Muscle layer of duodenum (tissue), 2 donors: ENCODE measurements around the gene KLHL22.

Experiments
- H3K27ac ChIP-seq: one replicate; pipeline ENCODE4 v1.7.0; 2013; ENCODE audit warnings: mild to moderate bottlenecking, low read length
- H3K27me3 ChIP-seq: one replicate; pipeline ENCODE4 v1.7.0; 2013; ENCODE audit warnings: low read depth, mild to moderate bottlenecking, control low read depth, low read length
- H3K36me3 ChIP-seq, 2 donors: one replicate each; pipeline ENCODE4 v1.7.0; 2013; ENCODE audit warnings: low read length in 2 of 2, control low read depth in 1 of 2, mild to moderate bottlenecking in 1 of 2; ENCODE audit not compliant: insufficient read depth in 2 of 2, control insufficient read depth in 1 of 2
- H3K4me1 ChIP-seq, 2 donors: one replicate each; pipeline ENCODE4 v1.7.0; 2013; ENCODE audit warnings: low read length in 2 of 2, mild to moderate bottlenecking in 2 of 2, control low read depth in 1 of 2, moderate library complexity in 1 of 2; ENCODE audit not compliant: insufficient read depth in 2 of 2, control insufficient read depth in 1 of 2
- H3K4me3 ChIP-seq, 2 donors: one replicate each; pipeline ENCODE4 v1.7.0; 2013; ENCODE audit warnings: low read length in 2 of 2, low read depth in 1 of 2, mild to moderate bottlenecking in 1 of 2
- H3K9me3 ChIP-seq, 2 donors: one replicate each; pipeline ENCODE4 v1.7.0; 2013; ENCODE audit warnings: low read length in 2 of 2, control low read depth in 1 of 2, mild to moderate bottlenecking in 1 of 2; ENCODE audit not compliant: control insufficient read depth in 1 of 2
- donor health status: healthy.

KLHL22 gene

DNA sequence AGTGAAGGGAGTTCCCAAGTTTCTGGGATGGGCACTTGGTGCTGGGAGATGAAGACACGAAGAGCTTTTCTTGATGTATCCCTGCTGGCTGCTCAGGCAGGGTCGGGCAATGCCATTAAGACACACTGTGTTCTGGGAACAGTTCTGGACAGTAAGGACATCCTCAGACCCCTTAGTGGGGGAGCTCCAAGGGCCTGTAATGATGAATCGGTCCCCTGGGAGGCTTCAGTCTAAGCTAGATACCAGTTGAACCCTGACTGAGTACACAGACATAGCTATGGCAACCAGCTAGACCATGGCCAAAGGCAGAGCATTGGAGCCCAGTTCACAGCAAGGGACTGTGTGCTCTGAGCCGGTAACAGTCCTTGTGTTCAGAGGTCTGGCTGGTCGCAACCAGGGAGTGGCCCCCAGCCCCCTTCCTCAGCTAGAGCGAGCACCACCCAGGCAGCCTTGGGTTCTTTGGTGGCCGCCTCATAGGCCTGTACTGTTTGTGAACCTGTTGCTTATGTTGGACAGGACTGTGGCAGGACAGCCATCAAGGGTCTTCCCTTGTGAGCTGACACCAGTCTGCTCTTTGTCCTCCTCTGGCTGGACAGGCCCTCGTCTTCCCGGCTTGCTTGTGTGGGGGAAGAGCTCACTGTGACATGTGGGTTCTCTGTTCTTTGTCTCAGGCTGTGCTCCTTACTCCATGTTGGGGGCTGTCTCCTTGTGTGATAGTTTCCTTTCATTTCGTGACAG, 36.8 kb upstream of the KLHL22 start:
- H3K4me3 ChIP-seq = peak overlapping the region in 1 of 2 donors; percentile 9
- peaks cover 26 to 48% of the 10 kb centered on the region in 2 donors for H3K4me1 ChIP-seq
- H3K27me3 ChIP-seq = no peaks in the 10 kb centered on the region
- H3K27ac ChIP-seq = peak overlapping the region; percentile 82
- no peaks in the 10 kb centered on the region for H3K9me3 ChIP-seq
- H3K36me3 ChIP-seq = peaks cover 15 to 16% of the 10 kb centered on the region in 2 donors

DNA sequence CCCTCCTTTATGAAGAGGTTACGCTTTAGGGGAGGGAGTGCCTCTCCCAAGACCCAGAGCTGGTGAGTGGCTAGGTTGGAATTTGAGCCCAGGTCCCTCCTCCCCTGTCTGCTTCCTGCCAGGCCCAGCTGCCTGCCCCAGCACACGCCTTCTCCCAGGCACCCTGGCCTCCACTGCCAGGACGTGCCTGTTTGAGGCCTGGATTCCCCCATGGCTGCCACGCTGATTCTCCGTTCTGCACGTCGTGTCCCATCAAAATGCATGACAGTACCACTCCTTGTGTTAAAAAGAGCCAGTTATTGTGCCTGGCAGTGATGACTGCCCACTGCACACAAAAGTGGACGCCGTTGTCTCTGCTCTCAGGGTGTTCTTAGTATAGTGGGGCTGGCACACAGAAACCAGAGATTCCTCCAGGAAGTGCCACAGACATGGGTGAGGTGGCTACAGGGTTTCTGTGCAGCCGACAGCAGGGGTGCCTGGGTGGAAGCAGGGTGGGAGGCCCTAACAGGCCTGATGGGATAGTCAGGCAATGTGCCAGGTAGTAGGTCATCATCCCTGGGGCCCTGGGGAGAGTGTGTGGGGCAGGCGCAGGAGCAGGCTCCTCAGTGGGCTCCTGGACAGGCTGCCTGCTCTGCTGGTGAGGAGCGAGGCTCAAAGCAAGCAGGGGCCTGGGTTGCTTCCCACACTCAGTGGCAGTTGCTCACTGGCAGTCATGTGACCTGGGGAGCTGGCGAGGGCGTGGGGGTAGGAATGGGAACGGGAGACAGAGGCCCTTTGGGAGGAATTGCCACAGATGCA, 36.0 kb upstream of the KLHL22 start:
- H3K27ac ChIP-seq = peak overlapping the region; percentile 82
- peaks cover 8 to 13% of the 10 kb centered on the region in 2 donors for H3K36me3 ChIP-seq
- no peaks in the 10 kb centered on the region for H3K27me3 ChIP-seq
- H3K4me1 ChIP-seq = peaks cover 31 to 52% of the 10 kb centered on the region in 2 donors
- no peak overlapping the region for H3K4me3 ChIP-seq
- H3K9me3 ChIP-seq = no peaks in the 10 kb centered on the region

DNA sequence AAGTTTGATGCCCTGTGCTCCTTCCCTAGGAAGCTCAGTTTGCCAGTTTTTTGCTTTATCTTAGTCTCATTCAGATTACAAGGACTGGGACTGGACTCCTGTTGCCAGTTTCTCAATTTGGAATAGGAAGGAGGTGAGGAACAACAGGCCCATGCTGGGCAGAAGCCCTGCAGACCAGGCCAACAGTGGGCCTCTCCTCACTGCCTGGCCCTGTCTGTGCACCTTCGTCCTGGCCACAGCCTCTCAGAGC, 35.5 kb upstream of the KLHL22 start:
- peak overlapping the region; percentile 82 for H3K27ac ChIP-seq
- H3K27me3 ChIP-seq = no peaks in the 10 kb centered on the region
- no peak overlapping the region for H3K4me3 ChIP-seq
- H3K36me3 ChIP-seq = peaks cover 8 to 13% of the 10 kb centered on the region in 2 donors
- no peaks in the 10 kb centered on the region for H3K9me3 ChIP-seq
- peaks cover 32 to 58% of the 10 kb centered on the region in 2 donors for H3K4me1 ChIP-seq

DNA sequence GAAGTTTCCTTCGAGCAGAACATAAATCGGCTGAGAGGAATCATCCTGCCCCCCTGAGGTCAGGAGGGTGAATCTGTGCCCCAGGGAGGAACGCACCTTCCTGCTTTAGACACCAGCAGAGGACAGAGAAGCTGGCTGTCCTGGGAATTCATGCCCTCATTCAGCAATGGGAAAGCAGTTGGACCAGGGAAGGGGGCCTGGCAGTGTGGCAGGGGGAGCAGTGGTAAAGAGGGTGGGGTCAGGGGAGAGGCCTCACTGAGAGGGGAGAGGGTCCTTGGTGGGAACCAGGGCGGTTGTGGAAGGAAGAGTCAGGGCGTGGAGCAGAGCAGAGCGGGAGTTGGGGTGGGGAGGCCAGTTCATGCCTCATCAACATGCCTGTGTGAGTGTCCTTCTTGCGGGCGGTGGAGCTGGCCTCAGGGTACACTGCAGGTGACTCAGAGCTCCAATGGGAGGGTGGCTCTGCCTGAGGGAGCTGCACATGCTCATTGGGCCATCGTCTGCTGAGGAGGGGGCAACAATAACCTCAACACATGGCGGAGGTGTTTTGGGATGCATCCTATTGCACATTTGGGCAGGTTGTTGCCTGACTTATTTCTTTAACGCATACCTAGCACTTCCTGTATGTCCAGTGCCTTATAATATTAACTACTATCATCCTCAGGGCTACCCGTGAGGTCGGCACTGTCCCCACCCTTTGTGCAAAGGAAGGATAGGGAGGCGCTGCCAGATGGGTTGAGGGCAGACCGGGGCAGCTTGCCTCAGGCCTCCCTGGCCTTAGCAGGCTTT, 35.0 kb upstream of the KLHL22 start:
- H3K4me1 ChIP-seq = peaks cover 32 to 60% of the 10 kb centered on the region in 2 donors

DNA sequence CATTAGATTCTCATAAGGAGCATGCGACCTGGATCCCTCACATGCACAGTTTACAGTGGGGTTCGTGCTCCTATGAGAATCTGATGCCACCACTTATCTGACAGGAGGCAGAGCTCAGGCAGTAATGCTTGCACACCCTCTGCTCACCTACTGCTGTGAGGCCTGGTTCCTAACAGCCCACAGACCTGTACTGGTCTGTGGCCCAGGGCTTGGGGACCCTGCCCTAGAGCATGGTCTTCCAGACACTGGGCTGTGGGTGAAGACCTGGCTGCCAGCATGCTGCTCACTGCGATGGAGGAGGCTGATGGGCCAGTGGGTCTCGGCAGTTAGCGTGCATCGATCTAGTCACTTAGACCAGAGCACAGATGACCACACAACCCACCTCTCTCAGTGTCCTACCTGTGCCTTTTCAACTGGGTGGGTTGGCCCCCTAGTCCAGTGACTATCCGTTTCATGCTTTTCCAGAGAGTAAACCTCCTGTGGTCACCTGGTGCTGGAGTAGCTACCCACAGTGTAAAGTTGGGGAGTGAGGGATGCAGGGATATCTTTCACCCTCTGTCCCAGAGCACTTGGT, 32.9 kb upstream of the KLHL22 start:
- Histone ChIP-seq H3K27me3 (no peaks in the 10 kb centered on the region), H3K9me3 (no peaks in the 10 kb centered on the region), H3K27ac (no peak overlapping the region), H3K36me3 (peaks cover 7 to 13% of the 10 kb centered on the region in 2 donors), H3K4me3 (no peak overlapping the region), H3K4me1 (peaks cover 31 to 57% of the 10 kb centered on the region in 2 donors)

More for the DNA sequence above, 35.0 kb upstream of the KLHL22 start:
- Histone ChIP-seq H3K27ac (peak overlapping the region; percentile 82), H3K4me3 (no peak overlapping the region), H3K36me3 (peaks cover 8 to 13% of the 10 kb centered on the region in 2 donors), H3K9me3 (no peaks in the 10 kb centered on the region), H3K27me3 (no peaks in the 10 kb centered on the region)

DNA sequence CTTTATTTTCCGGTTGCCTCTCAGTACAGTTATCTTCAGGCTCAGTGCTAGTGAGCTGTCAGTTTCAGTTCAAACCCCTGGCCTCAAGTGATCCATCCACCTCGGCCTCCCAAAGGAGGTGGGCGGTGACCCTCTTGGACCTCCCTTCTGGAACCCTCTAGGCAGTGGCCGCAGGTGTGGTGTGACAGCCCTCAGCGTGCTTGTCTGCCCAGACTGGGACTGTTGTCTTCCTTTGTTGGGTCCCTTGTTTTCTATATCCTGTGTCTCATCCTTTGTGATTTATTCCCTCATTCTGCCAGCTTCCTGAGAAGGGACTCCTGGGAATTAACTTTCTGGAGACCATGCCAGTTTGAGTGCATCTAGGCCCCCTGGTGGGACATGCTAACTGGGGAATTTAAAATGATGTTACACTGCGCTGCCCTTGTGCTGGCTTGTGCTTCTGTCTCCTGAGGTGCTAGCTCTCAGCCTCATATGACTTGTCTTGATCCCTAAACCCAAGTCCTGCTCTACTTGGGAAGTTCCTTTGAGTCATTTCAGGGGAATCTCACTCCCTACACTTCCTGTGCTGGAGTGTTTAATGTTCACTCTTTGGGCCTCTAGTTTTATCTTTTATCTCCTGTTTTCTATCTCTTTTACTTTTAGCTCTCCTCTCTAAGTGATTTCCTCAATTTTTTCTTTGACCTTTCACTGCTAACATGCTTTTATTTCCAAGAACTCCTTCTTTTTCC, 31.2 kb upstream of the KLHL22 start:
- Histone ChIP-seq H3K36me3 (peaks cover 13 to 15% of the 10 kb centered on the region in 2 donors), H3K27me3 (no peaks in the 10 kb centered on the region), H3K4me1 (peaks cover 28 to 52% of the 10 kb centered on the region in 2 donors), H3K9me3 (no peaks in the 10 kb centered on the region), H3K27ac (no peak overlapping the region), H3K4me3 (no peak overlapping the region)

DNA sequence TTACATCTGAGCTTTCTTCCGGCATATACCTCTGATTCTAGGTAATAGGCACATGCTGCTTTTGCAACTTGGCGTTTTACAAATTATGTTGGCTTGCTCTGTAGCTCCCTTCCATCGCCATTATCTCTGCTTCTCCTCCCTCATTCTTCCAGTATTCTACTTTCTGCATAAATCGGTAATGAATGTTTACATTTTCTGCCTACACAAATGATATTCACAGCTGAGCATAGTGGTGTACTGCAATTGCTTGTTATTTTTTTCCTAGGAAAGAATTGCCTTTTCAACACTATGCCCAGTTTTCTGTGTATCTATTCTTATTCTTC, 30.7 kb upstream of the KLHL22 start:
- Histone ChIP-seq H3K9me3 (no peaks in the 10 kb centered on the region), H3K36me3 (peaks cover 13 to 15% of the 10 kb centered on the region in 2 donors), H3K27me3 (no peaks in the 10 kb centered on the region), H3K27ac (no peak overlapping the region), H3K4me3 (no peak overlapping the region), H3K4me1 (peaks cover 24 to 47% of the 10 kb centered on the region in 2 donors)

DNA sequence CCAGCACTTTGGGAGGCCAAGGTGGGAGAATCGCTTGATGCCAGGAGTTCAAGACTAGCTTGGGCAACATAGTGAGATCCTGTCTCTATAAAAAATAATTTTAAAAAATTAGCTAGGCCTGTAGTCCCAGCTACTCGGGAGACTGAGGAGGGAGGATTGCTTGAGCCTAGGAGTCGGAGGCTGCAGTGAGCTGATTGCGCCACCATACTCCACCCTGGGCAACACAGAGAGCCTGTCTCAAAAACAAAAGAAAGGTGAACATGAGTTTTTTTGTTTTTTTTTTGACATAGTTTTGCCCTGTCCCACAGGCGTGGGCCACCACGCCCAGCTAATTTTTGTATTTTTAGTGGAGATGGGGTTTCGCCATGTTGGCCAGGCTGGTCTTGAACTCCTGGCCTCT, 29.5 kb upstream of the KLHL22 start:
- Histone ChIP-seq H3K36me3 (peaks cover 13 to 20% of the 10 kb centered on the region in 2 donors), H3K4me1 (peaks cover 12 to 37% of the 10 kb centered on the region in 2 donors), H3K27ac (no peak overlapping the region), H3K4me3 (no peak overlapping the region), H3K9me3 (no peaks in the 10 kb centered on the region), H3K27me3 (no peaks in the 10 kb centered on the region)

DNA sequence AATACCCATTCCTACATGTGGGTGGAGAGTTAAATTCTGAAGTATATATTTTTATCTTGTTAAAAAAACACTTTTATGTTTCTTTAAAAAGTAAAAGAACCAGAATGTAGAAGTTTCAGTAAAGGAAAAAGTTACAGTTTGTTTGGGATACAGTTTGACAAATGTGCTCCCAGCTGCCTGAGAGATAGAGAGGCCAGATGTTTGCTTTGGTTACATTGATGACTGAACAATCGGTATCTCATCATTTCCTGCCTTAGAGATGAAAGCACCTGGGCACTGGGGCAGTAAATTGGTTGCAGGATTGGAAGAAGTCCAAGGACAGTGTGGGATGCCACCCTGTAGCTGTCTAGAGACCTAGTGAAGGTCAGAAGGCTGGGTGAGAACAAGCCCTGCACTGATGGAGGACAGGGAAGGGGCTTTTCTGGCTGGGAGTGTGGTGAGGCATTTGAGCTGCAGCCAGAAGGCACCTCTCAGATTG, 28.4 kb upstream of the KLHL22 start:
- H3K27me3 ChIP-seq = no peaks in the 10 kb centered on the region
- no peaks in the 10 kb centered on the region for H3K9me3 ChIP-seq
- no peak overlapping the region for H3K27ac ChIP-seq
- H3K4me1 ChIP-seq = peaks cover 12 to 40% of the 10 kb centered on the region in 2 donors
- H3K36me3 ChIP-seq = peaks cover 18 to 22% of the 10 kb centered on the region in 2 donors
- no peak overlapping the region for H3K4me3 ChIP-seq

DNA sequence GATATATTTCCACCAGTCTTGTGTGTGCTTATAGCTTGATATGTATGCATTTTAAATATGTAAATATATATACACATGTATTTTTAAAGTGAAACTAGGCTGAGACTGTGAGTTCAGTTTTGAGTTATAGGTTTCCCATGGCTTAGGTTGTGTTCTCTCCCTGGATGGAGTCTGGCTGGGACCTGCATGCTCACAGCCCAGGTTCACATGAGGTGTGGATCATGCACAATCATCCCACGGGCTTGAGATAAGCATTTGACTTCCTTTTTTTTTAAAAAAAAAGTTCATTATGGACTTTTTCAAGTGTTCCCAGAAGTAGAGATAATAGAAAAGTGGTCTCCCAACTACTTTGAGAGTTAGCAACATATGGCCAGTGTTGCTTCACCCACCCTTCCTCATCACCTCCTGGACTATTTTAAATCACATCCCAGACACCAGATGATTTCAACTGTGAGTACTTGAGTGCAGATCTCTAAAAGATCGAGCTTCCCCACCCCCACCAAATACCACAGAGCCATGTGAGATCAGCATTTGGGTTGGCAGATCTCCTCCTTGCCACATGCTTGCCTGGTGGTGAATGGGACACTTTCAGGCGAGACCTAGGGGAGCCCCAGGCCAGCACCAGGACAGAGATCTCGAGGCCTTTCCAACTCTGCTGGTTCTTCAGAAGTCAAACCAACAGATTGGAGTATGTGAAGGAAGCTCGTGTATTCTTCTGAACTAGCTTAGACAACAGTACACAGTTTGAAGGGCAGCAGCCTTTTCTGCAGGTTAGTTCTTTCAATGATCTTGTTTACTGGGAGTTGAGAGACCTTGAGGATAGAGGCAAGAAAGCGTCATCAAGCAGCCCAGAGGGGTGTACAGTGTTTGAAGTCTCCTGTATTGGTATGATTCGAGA, 27.7 kb upstream of the KLHL22 start:
- H3K36me3 ChIP-seq = peaks cover 18 to 22% of the 10 kb centered on the region in 2 donors
- peaks cover 12 to 44% of the 10 kb centered on the region in 2 donors for H3K4me1 ChIP-seq
- no peaks in the 10 kb centered on the region for H3K27me3 ChIP-seq
- H3K27ac ChIP-seq = no peak overlapping the region
- no peaks in the 10 kb centered on the region for H3K9me3 ChIP-seq
- no peak overlapping the region for H3K4me3 ChIP-seq
